NCI-H774 (cell line): ENCODE results near the gene PROX2.
A peak's percentile ranks its signal among the peaks of the same experiment; 100 is the strongest.

Experiments used
- DNase-seq: peaks from one replicate; lab custom pipeline; 2025; lab: John Stamatoyannopoulos, UW

PROX2 gene

GRCh38 chr14:74909501-74909900 lies 33.6 kb upstream of the PROX2 start:
- DNase-seq = no peak

- DNase-seq = no peak
Measured at GRCh38 chr14:74908861-74909341, 33.0 kb upstream of the PROX2 start.

GRCh38 chr14:74907744-74908143 lies 31.8 kb upstream of the PROX2 start:
- no peak for DNase-seq

- no peak for DNase-seq
Measured at GRCh38 chr14:74906925-74907521, 31.1 kb upstream of the PROX2 start.

- no peak for DNase-seq
Measured at GRCh38 chr14:74905595-74906142, 29.7 kb upstream of the PROX2 start.

- no peak for DNase-seq
Measured at GRCh38 chr14:74904635-74905503, 28.9 kb upstream of the PROX2 start.

- DNase-seq = no peak
Measured at GRCh38 chr14:74902941-74903705, 27.2 kb upstream of the PROX2 start.

GRCh38 chr14:74898694-74899093 lies 22.7 kb upstream of the PROX2 start:
- DNase-seq = no peak

GRCh38 chr14:74898083-74898482 lies 22.1 kb upstream of the PROX2 start:
- no peak for DNase-seq

- DNase-seq = no peak
Measured at GRCh38 chr14:74897642-74898041, 21.7 kb upstream of the PROX2 start.

- DNase-seq = no peak
Measured at GRCh38 chr14:74896400-74896799, 20.5 kb upstream of the PROX2 start.

- no peak for DNase-seq
Measured at GRCh38 chr14:74893614-74894091, 17.7 kb upstream of the PROX2 start.

GRCh38 chr14:74892745-74893144 lies 16.8 kb upstream of the PROX2 start:
- DNase-seq = no peak

GRCh38 chr14:74891870-74892269 lies 15.9 kb upstream of the PROX2 start:
- no peak for DNase-seq

- no peak for DNase-seq
Measured at GRCh38 chr14:74890262-74890661, 14.3 kb upstream of the PROX2 start.

GRCh38 chr14:74888164-74889158 lies 12.5 kb upstream of the PROX2 start:
- no peak for DNase-seq

GRCh38 chr14:74886001-74886400 lies 10.1 kb upstream of the PROX2 start:
- no peak for DNase-seq

GRCh38 chr14:74882103-74882920 lies 6.4 kb upstream of the PROX2 start:
- DNase-seq = no peak

- peak; percentile 69 for DNase-seq
Measured at GRCh38 chr14:74881431-74882102, 5.6 kb upstream of the PROX2 start, which contains the start of gene DLST. TSS of gene DLST (plus strand) at chr14:74881916. CDS start at chr14:74881954, 38 bp downstream.
